HG03442 (cell line): ENCODE measurements around the gene PCDH1.
"Not testable (repeated sequence)": the region's sequence is repeated elsewhere in the genome, so short reads cannot be mapped to it uniquely, and the experiment has no call there.

Experiments used
- ATAC-seq: cut with Tn5 transposase; IDR thresholded peaks from one replicate; pipeline ENCODE4 v1.9.1; 2021; ENCODE audit warnings: mild to moderate bottlenecking, moderate library complexity; ENCODE audit not compliant: unreplicated experiment

PCDH1 gene

GRCh38 chr5:141839015-141839513, 39.1 kb downstream of the PCDH1 start:
- no peak for ATAC-seq

GRCh38 chr5:141838326-141839014, 39.7 kb downstream of the PCDH1 start:
- no peak for ATAC-seq

GRCh38 chr5:141835928-141836670, 42.1 kb downstream of the PCDH1 start:
- ATAC-seq: no peak

- no peak for ATAC-seq
Measured at GRCh38 chr5:141834331-141834730, 43.9 kb downstream of the PCDH1 start.

GRCh38 chr5:141832131-141832530, 46.1 kb downstream of the PCDH1 start:
- ATAC-seq: no peak

- no peak for ATAC-seq
Measured at GRCh38 chr5:141828162-141828561, 50.0 kb downstream of the PCDH1 start.

- ATAC-seq: no peak
Measured at GRCh38 chr5:141826674-141827073, 51.5 kb downstream of the PCDH1 start.

- ATAC-seq: no peak
Measured at GRCh38 chr5:141825791-141826560, 52.2 kb downstream of the PCDH1 start.

GRCh38 chr5:141825241-141825671, 53.0 kb downstream of the PCDH1 start:
- no peak for ATAC-seq

GRCh38 chr5:141824717-141825116, 53.5 kb downstream of the PCDH1 start:
- no peak for ATAC-seq

- no peak for ATAC-seq
Measured at GRCh38 chr5:141823056-141823455, 55.2 kb downstream of the PCDH1 start.

GRCh38 chr5:141822144-141822543, 56.1 kb downstream of the PCDH1 start:
- ATAC-seq: no peak

GRCh38 chr5:141821430-141821925, 56.7 kb downstream of the PCDH1 start:
- ATAC-seq: no peak

GRCh38 chr5:141820686-141821085, 57.5 kb downstream of the PCDH1 start:
- ATAC-seq: not testable (repeated sequence)

GRCh38 chr5:141817631-141818030, 60.6 kb downstream of the PCDH1 start:
- no peak for ATAC-seq

GRCh38 chr5:141816598-141817399, 61.4 kb downstream of the PCDH1 start:
- ATAC-seq: no peak

GRCh38 chr5:141815796-141816180, 62.4 kb downstream of the PCDH1 start:
- ATAC-seq: no peak

- no peak for ATAC-seq
Measured at GRCh38 chr5:141815051-141815795, 63.0 kb downstream of the PCDH1 start.

- no peak for ATAC-seq
Measured at GRCh38 chr5:141814064-141814964, 63.9 kb downstream of the PCDH1 start.
